GM12892 (cell line): ENCODE data around the gene LIMK2.

ENCODE experiments used
- DNase-seq: peaks from one replicate; pipeline ENCODE4 v3.0.0; 2011; ENCODE audit not compliant: insufficient read length
- FAIRE-seq: peaks from 2 replicates; lab custom pipeline; 2011; peaks lifted over from hg19 to GRCh38; lab: Jason Lieb, UNC
- POLR2A ChIP-seq: IDR thresholded peaks from 2 replicates; pipeline ENCODE4 v1.6.1; 2011; ENCODE audit warnings: low read depth, low read length, control low read depth
- POLR2AphosphoS5 ChIP-seq: IDR thresholded peaks from 2 replicates; pipeline ENCODE4 v1.6.1; 2011; ENCODE audit warnings: low read depth, low read length, control low read depth
- TAF1 ChIP-seq: IDR thresholded peaks from 2 replicates; pipeline ENCODE4 v1.6.1; 2011; ENCODE audit warnings: low read depth, mild to moderate bottlenecking, control low read depth, low read length, borderline replicate concordance

The LIMK2 gene

GRCh38 chr22:31271485-31271884, 59.4 kb downstream of the LIMK2 start:
- no peak for DNase-seq
- no peak for FAIRE-seq
- TF ChIP-seq POLR2AphosphoS5 (no peak), TAF1 (no peak), POLR2A (no peak)

GRCh38 chr22:31272522-31273446, 60.7 kb downstream of the LIMK2 start:
- TF ChIP-seq POLR2AphosphoS5 (no peak), TAF1 (no peak), POLR2A (no peak)
- FAIRE-seq = peak; percentile 87
- DNase-seq = no peak

- DNase-seq (no peak), FAIRE-seq (no peak)
- TF ChIP-seq POLR2A (no peak), POLR2AphosphoS5 (no peak), TAF1 (no peak)
Observed at GRCh38 chr22:31274017-31274416, 61.9 kb downstream of the LIMK2 start.

GRCh38 chr22:31275018-31275417, 62.9 kb downstream of the LIMK2 start:
- DNase-seq (no peak), FAIRE-seq (no peak)
- TF ChIP-seq TAF1 = no peak
- no peak for TF ChIP-seq POLR2A
- TF ChIP-seq POLR2AphosphoS5 = no peak

- no peak for DNase-seq
- TF ChIP-seq POLR2AphosphoS5 = no peak
- no peak for TF ChIP-seq POLR2A
- TF ChIP-seq TAF1 = no peak
- no peak for FAIRE-seq
Observed at GRCh38 chr22:31275576-31275975, 63.5 kb downstream of the LIMK2 start.

GRCh38 chr22:31276426-31277167, 64.5 kb downstream of the LIMK2 start:
- FAIRE-seq (no peak), DNase-seq (no peak)
- TF ChIP-seq TAF1 (no peak), POLR2A (no peak), POLR2AphosphoS5 (no peak)

GRCh38 chr22:31277741-31278140, 65.6 kb downstream of the LIMK2 start:
- FAIRE-seq (no peak), DNase-seq (no peak)
- no peak for TF ChIP-seq POLR2A
- no peak for TF ChIP-seq POLR2AphosphoS5
- TF ChIP-seq TAF1 = no peak

GRCh38 chr22:31278151-31278621, 66.1 kb downstream of the LIMK2 start:
- no peak for TF ChIP-seq POLR2A
- TF ChIP-seq POLR2AphosphoS5 = no peak
- no peak for TF ChIP-seq TAF1
- FAIRE-seq (no peak), DNase-seq (no peak)

- DNase-seq (no peak), FAIRE-seq (no peak)
- TF ChIP-seq TAF1 = no peak
- TF ChIP-seq POLR2A = no peak
- no peak for TF ChIP-seq POLR2AphosphoS5
Observed at GRCh38 chr22:31278626-31279326, 66.7 kb downstream of the LIMK2 start.

GRCh38 chr22:31279327-31279669, 67.2 kb downstream of the LIMK2 start:
- DNase-seq = no peak
- peak; percentile 9 for FAIRE-seq
- TF ChIP-seq TAF1 (no peak), POLR2AphosphoS5 (no peak), POLR2A (no peak)

- FAIRE-seq (no peak), DNase-seq (no peak)
- TF ChIP-seq TAF1 (no peak), POLR2A (no peak), POLR2AphosphoS5 (no peak)
Observed at GRCh38 chr22:31279821-31280505, 67.9 kb downstream of the LIMK2 start.
